Caco-2 (cell line): ENCODE results near the gene TCF12. TPM values are rescaled to one million over a fixed set of nuclear protein-coding genes. Genes with fewer than 3 reads are reported as not detected.

Experiments
- BruUV-seq: library from RNA; stranded (reverse); fragments of 400-500 nt; replicated peaks from 2 replicates; lab custom pipeline; 2021; lab: Mats Ljungman, UMichigan
- CTCF ChIA-PET: fragments of 300-600 bp; sonication (Branson Sonifier 250); formaldehyde crosslinking; loops from one replicate; lab custom pipeline; 2022; ENCODE audit warnings: antibody characterized with exemption; lab: Charles Lee
- POLR2A ChIA-PET: fragments of 300-600 bp; sonication (Branson Sonifier 250); formaldehyde crosslinking; loops from one replicate; lab custom pipeline; 2022; ENCODE audit warnings: antibody characterized with exemption; lab: Charles Lee
- DNase-seq, 2 experiments: peaks; one replicate each; pipeline versions ENCODE4 v3.0.0 to v3.0.0-alpha.2; 2020 to 2022
- H3K27me3 ChIP-seq: replicated peaks from 2 replicates; pipeline ENCODE4 v1.6.0; 2011; ENCODE audit warnings: low read length; ENCODE audit not compliant: control insufficient read depth, insufficient read depth
- H3K36me3 ChIP-seq: 2 replicates; pipeline ENCODE4 v1.5.1; 2011; ENCODE audit warnings: low read length; ENCODE audit not compliant: control insufficient read depth, insufficient read depth
- H3K4me1 ChIP-seq: fragments of 250-450 bp; sonication (Bioruptor Pico); 2 replicates; pipeline ENCODE4 v1.5.1; 2020; ENCODE audit warnings: mild to moderate bottlenecking
- H3K4me3 ChIP-seq: 2 replicates; pipeline ENCODE4 v1.5.1; 2011; ENCODE audit warnings: low read depth, mild to moderate bottlenecking, control low read depth, low read length
- H3K9me3 ChIP-seq: fragments of 250-450 bp; sonication (Bioruptor Pico); 2 replicates; pipeline ENCODE4 v1.5.1; 2020; ENCODE audit warnings: mild to moderate bottlenecking, moderate library complexity
- H3K27ac Mint-ChIP-seq: one replicate; pipeline ENCODE4 v1.8.0; 2022; ENCODE audit warnings: mixed read lengths; ENCODE audit not compliant: unreplicated experiment
- H3K27me3 Mint-ChIP-seq: one replicate; pipeline ENCODE4 v1.8.0; 2022; ENCODE audit warnings: mixed read lengths; ENCODE audit not compliant: insufficient read depth, unreplicated experiment
- H3K36me3 Mint-ChIP-seq: one replicate; pipeline ENCODE4 v1.8.0; 2022; ENCODE audit warnings: mild to moderate bottlenecking, mixed read lengths; ENCODE audit not compliant: insufficient read depth, unreplicated experiment
- H3K4me1 Mint-ChIP-seq: one replicate; pipeline ENCODE4 v1.8.0; 2022; ENCODE audit warnings: low read depth, mixed read lengths; ENCODE audit not compliant: unreplicated experiment
- H3K4me3 Mint-ChIP-seq: one replicate; pipeline ENCODE4 v1.8.0; 2022; ENCODE audit warnings: mild to moderate bottlenecking, moderate library complexity, mixed read lengths; ENCODE audit not compliant: unreplicated experiment
- H3K9me3 Mint-ChIP-seq: one replicate; pipeline ENCODE4 v1.8.0; 2022; ENCODE audit warnings: mixed read lengths; ENCODE audit not compliant: unreplicated experiment
- CTCF ChIP-seq, 2 experiments: fragments of 200-600 bp in 1 of 2; IDR thresholded peaks; 1 replicate in 1 of 2; 2 replicates in 1 of 2; pipeline versions ENCODE4 v1.5.1 to v1.8.0; 2011 to 2022; ENCODE audit warnings: antibody characterized with exemption in 1 of 2, control low read depth in 1 of 2, inconsistent platforms in 1 of 2, low read depth in 1 of 2, low read length in 1 of 2, mild to moderate bottlenecking in 1 of 2, moderate library complexity in 1 of 2; ENCODE audit not compliant: insufficient read depth in 1 of 2, severe bottlenecking in 1 of 2, unreplicated experiment in 1 of 2
- intact Hi-C: fragments of 100-400 bp; cut with micrococcal nuclease; formaldehyde crosslinking; loops from one replicate; pipeline ENCODE4 v1.10.0; 2022; ENCODE audit not compliant: unreplicated experiment
- total RNA-seq: library from RNA; stranded (reverse); gene quantifications from 2 replicates; pipeline ENCODE4 v1.2.3, GENCODE V29; 2022

TCF12 gene
- total RNA-seq, 1 experiment from 2014 or later, result 64.4 TPM

DNA sequence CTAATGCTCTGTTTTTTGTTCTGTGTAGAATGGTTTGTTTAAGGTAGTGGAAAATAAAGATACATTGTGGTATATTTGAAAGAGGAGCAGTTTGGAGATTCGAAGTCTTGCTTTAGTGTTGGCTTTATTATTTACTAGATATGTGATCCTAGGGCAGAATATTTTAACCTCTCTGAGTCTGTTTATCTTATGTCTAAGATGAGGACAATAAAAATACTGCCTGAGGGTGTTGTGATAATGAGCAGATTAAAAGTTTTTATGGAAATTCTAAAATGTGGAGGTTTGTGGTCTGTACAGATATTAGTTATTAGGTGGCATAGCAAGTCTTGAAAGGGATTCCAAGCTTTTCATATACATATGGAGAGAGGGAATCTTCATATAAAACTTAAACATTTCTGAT, 15.0 kb downstream of the TCF12 start:
- Histone ChIP-seq H3K36me3 (no peaks in the 10 kb centered on the region), H3K4me1 (peaks cover 24% of the 10 kb centered on the region; the same call in 1 of the 2 replicates), H3K4me3 (no peak overlapping the region), H3K9me3 (no peaks in the 10 kb centered on the region), H3K27me3 (no peaks in the 10 kb centered on the region)
- no peaks in the 10 kb centered on the region for H3K4me1 Mint-ChIP-seq
- peaks cover 14% of the 10 kb centered on the region for H3K36me3 Mint-ChIP-seq
- no peak overlapping the region for H3K4me3 Mint-ChIP-seq
- no peak for DNase-seq
- no peaks in the 10 kb centered on the region for H3K27me3 Mint-ChIP-seq
- ChIA-PET CTCF (no interaction called here), POLR2A (no interaction called here)
- BruUV-seq, result no TSS peak
- TF ChIP-seq CTCF (IDR thresholded peaks at IDR 0.05; ENCODE audit: insufficient read depth in 1 of 2, low read depth in 1 of 2, low read length in 1 of 2, severe bottlenecking in 1 of 2, unreplicated experiment in 1 of 2), result no peak
- intact Hi-C loops, result no loop called here
- H3K9me3 Mint-ChIP-seq, result no peaks in the 10 kb centered on the region
- peak overlapping the region; percentile 25 for H3K27ac Mint-ChIP-seq

GRCh38 chr15:56933811-56934210, 15.4 kb downstream of the TCF12 start:
- ChIA-PET CTCF (no interaction called here), POLR2A (no interaction called here)
- Mint-ChIP-seq H3K36me3 (peaks cover 14% of the 10 kb centered on the region), H3K4me1 (peaks cover 2% of the 10 kb centered on the region), H3K9me3 (no peaks in the 10 kb centered on the region), H3K27ac (no peak overlapping the region), H3K27me3 (no peaks in the 10 kb centered on the region), H3K4me3 (no peak overlapping the region)
- Histone ChIP-seq H3K4me1 (peaks cover 20% of the 10 kb centered on the region; the same call in 1 of the 2 replicates), H3K27me3 (no peaks in the 10 kb centered on the region), H3K9me3 (no peaks in the 10 kb centered on the region), H3K36me3 (no peaks in the 10 kb centered on the region), H3K4me3 (no peak overlapping the region)
- no peak for DNase-seq
- no TSS peak for BruUV-seq
- no peak for TF ChIP-seq CTCF (IDR thresholded peaks at IDR 0.05; ENCODE audit: insufficient read depth in 1 of 2, low read depth in 1 of 2, low read length in 1 of 2, severe bottlenecking in 1 of 2, unreplicated experiment in 1 of 2)
- intact Hi-C loops, result no loop called here

GRCh38 chr15:56934269-56934668, 15.8 kb downstream of the TCF12 start:
- H3K36me3 ChIP-seq, result no peaks in the 10 kb centered on the region
- H3K4me3 ChIP-seq, result no peak overlapping the region
- H3K4me1 Mint-ChIP-seq, result peaks cover 5% of the 10 kb centered on the region
- H3K27me3 ChIP-seq, result no peaks in the 10 kb centered on the region
- peaks cover 10% of the 10 kb centered on the region for H3K36me3 Mint-ChIP-seq
- no peaks in the 10 kb centered on the region for H3K9me3 ChIP-seq
- POLR2A ChIA-PET, result no interaction called here
- H3K27ac Mint-ChIP-seq, result no peak overlapping the region
- BruUV-seq, result no TSS peak
- no peaks in the 10 kb centered on the region for H3K27me3 Mint-ChIP-seq
- intact Hi-C loops, result no loop called here
- no peaks in the 10 kb centered on the region for H3K9me3 Mint-ChIP-seq
- no peak overlapping the region for H3K4me3 Mint-ChIP-seq
- no peak for DNase-seq
- TF ChIP-seq CTCF (IDR thresholded peaks at IDR 0.05; ENCODE audit: insufficient read depth in 1 of 2, low read depth in 1 of 2, low read length in 1 of 2, severe bottlenecking in 1 of 2, unreplicated experiment in 1 of 2), result no peak
- CTCF ChIA-PET, result no interaction called here
- H3K4me1 ChIP-seq, result peaks cover 17% of the 10 kb centered on the region; the same call in 1 of the 2 replicates
